ENCODE measurements around the gene KDM6A.

The KDM6A gene

DNA sequence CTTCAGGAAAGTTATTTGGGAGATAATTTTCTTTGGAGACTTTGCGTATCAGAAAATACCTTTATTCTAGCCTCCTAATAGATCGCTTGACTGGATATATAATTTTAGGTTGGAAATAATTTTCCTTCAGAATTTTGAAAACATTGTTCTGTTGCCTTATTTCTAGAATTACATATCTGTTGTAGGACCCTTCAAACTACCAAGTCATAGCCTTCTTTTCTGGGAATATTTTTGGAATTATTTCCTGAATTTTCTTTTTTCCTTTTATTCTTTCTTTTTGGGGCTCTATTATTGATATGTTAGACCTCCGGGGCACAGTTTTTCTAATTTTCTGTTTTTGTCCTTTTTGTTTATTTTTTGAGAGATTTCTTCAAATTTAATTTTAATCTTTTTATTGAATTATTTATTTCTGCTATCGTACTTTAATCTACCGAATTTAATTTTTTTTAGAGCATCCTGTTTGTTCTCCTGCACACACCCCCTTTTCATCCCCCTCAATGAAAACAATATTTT lies 100.5 kb downstream of the KDM6A start:
- no peak for DNase-seq (ENCODE audit: low read depth)
- TF ChIP-seq, protein P1, sequence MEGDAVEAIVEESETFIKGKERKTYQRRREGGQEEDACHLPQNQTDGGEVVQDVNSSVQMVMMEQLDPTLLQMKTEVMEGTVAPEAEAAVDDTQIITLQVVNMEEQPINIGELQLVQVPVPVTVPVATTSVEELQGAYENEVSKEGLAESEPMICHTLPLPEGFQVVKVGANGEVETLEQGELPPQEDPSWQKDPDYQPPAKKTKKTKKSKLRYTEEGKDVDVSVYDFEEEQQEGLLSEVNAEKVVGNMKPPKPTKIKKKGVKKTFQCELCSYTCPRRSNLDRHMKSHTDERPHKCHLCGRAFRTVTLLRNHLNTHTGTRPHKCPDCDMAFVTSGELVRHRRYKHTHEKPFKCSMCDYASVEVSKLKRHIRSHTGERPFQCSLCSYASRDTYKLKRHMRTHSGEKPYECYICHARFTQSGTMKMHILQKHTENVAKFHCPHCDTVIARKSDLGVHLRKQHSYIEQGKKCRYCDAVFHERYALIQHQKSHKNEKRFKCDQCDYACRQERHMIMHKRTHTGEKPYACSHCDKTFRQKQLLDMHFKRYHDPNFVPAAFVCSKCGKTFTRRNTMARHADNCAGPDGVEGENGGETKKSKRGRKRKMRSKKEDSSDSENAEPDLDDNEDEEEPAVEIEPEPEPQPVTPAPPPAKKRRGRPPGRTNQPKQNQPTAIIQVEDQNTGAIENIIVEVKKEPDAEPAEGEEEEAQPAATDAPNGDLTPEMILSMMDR (IDR thresholded peaks at IDR 0.05; ENCODE audit: insufficient read depth, low read depth, low read length, missing control alignments): no peak
- no peak overlapping the region for H3K4me3 ChIP-seq (ENCODE audit: low read depth, low read length)

DNA sequence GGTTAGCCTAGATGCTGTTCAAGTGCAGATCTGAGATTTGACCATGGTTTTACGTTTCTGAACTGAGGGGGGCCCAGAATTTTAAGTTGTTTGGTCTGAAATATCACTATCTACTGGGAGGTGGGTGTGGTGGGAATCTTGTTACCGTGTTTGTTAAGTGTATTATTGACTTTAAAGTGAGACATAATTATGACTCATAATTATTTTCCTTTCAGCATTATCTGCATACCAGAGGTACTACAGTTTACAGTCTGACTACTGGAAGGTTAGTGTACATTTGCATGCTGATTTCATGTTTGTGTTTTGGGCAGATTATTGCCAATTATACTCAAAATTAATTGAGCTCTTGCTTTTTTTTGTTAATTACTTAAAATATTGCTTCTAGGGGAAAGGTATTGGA lies 101.5 kb downstream of the KDM6A start:
- DNase-seq (ENCODE audit: low read depth): no peak
- TF ChIP-seq, protein P1 (IDR thresholded peaks at IDR 0.05; ENCODE audit: insufficient read depth, low read depth, low read length, missing control alignments): no peak
- no peak overlapping the region for H3K4me3 ChIP-seq (ENCODE audit: low read depth, low read length)

DNA sequence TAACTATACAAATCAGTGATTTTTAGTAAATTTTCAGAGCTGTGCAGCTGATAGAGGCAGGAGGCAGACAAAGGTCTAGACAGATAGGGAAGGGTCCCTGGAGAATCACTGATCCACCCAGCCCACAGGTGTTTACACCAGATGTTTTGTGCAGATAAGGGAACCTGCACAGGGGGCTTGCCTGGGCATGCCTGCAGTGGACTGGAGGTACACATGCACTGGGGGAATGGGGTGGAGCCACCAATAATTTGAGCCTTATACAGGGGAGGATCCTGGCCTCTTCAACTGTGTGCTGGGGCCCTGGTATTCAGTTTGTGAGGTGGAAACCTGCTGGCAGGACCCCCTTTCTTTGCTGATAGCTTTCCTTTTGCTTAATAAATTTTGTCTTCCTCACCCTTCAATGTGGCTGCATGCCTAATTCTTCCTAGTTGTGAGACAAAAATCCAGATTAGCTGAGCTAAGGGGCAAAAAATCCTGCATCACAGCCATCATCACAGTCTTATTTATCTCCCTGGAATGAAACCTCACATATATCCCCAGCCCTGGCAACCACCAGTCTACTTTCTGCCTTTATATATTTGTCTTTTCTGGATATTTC lies 102.8 kb downstream of the KDM6A start:
- peak; percentile 9 for DNase-seq (ENCODE audit: low read depth)
- H3K4me3 ChIP-seq (ENCODE audit: low read depth, low read length): no peak overlapping the region
- TF ChIP-seq, protein P1 (IDR thresholded peaks at IDR 0.05; ENCODE audit: insufficient read depth, low read depth, low read length, missing control alignments): no peak

DNA sequence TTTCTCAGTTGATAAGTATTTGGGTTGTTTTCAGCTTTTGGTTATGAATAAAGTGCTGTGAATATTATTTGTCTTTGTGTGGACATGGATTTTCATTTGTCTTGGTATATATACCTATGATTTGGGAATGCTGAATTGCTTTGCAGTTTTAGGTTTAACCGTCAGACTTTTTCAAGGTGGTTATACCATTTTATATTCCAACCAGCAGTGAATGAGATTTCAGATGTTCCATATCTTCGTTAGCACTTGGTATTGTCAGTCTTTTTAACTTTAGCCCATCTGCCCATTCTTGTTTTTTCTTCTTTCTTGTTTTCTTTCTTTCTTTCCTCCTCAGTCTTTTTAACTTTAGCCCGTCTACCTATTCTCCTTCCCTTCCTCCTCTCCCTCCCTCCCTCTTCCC lies 106.0 kb downstream of the KDM6A start:
- no peak for DNase-seq (ENCODE audit: low read depth)
- no peak overlapping the region for H3K4me3 ChIP-seq (ENCODE audit: low read depth, low read length)
- TF ChIP-seq, protein P1 (IDR thresholded peaks at IDR 0.05; ENCODE audit: insufficient read depth, low read depth, low read length, missing control alignments): no peak

DNA sequence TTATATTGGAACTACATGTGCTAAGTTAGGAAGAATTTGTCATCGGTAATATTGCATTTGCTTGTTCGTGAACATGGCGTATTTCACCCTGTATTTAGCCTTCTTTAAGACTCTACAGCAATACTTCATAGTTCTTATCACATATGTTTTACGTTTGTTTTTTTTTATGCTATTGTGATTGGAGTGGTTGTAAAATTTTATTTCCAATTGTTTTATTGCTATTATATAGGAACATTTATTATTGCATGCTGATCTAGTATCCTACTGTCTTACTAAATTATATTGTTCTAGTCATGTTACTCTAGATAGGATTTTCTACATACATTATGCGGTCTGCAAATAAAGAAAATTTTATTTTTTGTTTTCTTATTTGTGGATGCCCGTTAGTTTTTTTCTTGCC lies 107.4 kb downstream of the KDM6A start:
- TF ChIP-seq, protein P1 (IDR thresholded peaks at IDR 0.05; ENCODE audit: insufficient read depth, low read depth, low read length, missing control alignments): no peak
- no peak overlapping the region for H3K4me3 ChIP-seq (ENCODE audit: low read depth, low read length)
- DNase-seq (ENCODE audit: low read depth): no peak

DNA sequence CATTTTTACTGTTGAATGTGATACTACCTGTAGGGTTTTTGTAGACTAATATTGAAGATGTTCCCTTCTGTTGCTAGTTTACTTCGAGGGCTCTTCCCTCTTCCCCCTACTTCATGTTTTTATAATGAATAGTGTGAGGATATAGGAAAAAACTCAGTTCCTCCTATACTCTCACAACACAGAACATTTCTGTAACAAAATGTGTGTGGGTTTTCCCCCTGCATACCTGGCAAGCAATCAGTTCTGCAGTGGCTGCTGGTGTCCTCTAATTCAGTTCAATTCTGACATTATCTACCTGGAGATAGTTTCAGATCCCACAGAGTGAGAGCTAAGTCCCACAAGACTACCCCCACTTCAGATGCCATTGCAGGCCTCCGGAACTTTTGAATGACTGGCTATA lies 107.9 kb downstream of the KDM6A start:
- no peak overlapping the region for H3K4me3 ChIP-seq (ENCODE audit: low read depth, low read length)
- TF ChIP-seq, protein P1 (IDR thresholded peaks at IDR 0.05; ENCODE audit: insufficient read depth, low read depth, low read length, missing control alignments): no peak
- no peak for DNase-seq (ENCODE audit: low read depth)

All from GM12865 (cell line).